Caco-2 (cell line): ENCODE results near the gene GLYATL1. TPM values are rescaled to one million over a fixed set of nuclear protein-coding genes. Genes with fewer than 3 reads are reported as not detected.

Experiments
- BruUV-seq: library from RNA; stranded (reverse); fragments of 400-500 nt; replicated peaks from 2 replicates; lab custom pipeline; 2021; lab: Mats Ljungman, UMichigan
- CTCF ChIA-PET: fragments of 300-600 bp; sonication (Branson Sonifier 250); formaldehyde crosslinking; loops from one replicate; lab custom pipeline; 2022; ENCODE audit warnings: antibody characterized with exemption; lab: Charles Lee
- POLR2A ChIA-PET: fragments of 300-600 bp; sonication (Branson Sonifier 250); formaldehyde crosslinking; loops from one replicate; lab custom pipeline; 2022; ENCODE audit warnings: antibody characterized with exemption; lab: Charles Lee
- DNase-seq, 2 experiments: peaks; one replicate each; pipeline versions ENCODE4 v3.0.0 to v3.0.0-alpha.2; 2020 to 2022
- H3K27me3 ChIP-seq: replicated peaks from 2 replicates; pipeline ENCODE4 v1.6.0; 2011; ENCODE audit warnings: low read length; ENCODE audit not compliant: control insufficient read depth, insufficient read depth
- H3K36me3 ChIP-seq: 2 replicates; pipeline ENCODE4 v1.5.1; 2011; ENCODE audit warnings: low read length; ENCODE audit not compliant: control insufficient read depth, insufficient read depth
- H3K4me1 ChIP-seq: fragments of 250-450 bp; sonication (Bioruptor Pico); 2 replicates; pipeline ENCODE4 v1.5.1; 2020; ENCODE audit warnings: mild to moderate bottlenecking
- H3K4me3 ChIP-seq: 2 replicates; pipeline ENCODE4 v1.5.1; 2011; ENCODE audit warnings: low read depth, mild to moderate bottlenecking, control low read depth, low read length
- H3K9me3 ChIP-seq: fragments of 250-450 bp; sonication (Bioruptor Pico); 2 replicates; pipeline ENCODE4 v1.5.1; 2020; ENCODE audit warnings: mild to moderate bottlenecking, moderate library complexity
- H3K27ac Mint-ChIP-seq: one replicate; pipeline ENCODE4 v1.8.0; 2022; ENCODE audit warnings: mixed read lengths; ENCODE audit not compliant: unreplicated experiment
- H3K27me3 Mint-ChIP-seq: one replicate; pipeline ENCODE4 v1.8.0; 2022; ENCODE audit warnings: mixed read lengths; ENCODE audit not compliant: insufficient read depth, unreplicated experiment
- H3K36me3 Mint-ChIP-seq: one replicate; pipeline ENCODE4 v1.8.0; 2022; ENCODE audit warnings: mild to moderate bottlenecking, mixed read lengths; ENCODE audit not compliant: insufficient read depth, unreplicated experiment
- H3K4me1 Mint-ChIP-seq: one replicate; pipeline ENCODE4 v1.8.0; 2022; ENCODE audit warnings: low read depth, mixed read lengths; ENCODE audit not compliant: unreplicated experiment
- H3K4me3 Mint-ChIP-seq: one replicate; pipeline ENCODE4 v1.8.0; 2022; ENCODE audit warnings: mild to moderate bottlenecking, moderate library complexity, mixed read lengths; ENCODE audit not compliant: unreplicated experiment
- H3K9me3 Mint-ChIP-seq: one replicate; pipeline ENCODE4 v1.8.0; 2022; ENCODE audit warnings: mixed read lengths; ENCODE audit not compliant: unreplicated experiment
- CTCF ChIP-seq, 2 experiments: fragments of 200-600 bp in 1 of 2; IDR thresholded peaks; 1 replicate in 1 of 2; 2 replicates in 1 of 2; pipeline versions ENCODE4 v1.5.1 to v1.8.0; 2011 to 2022; ENCODE audit warnings: antibody characterized with exemption in 1 of 2, control low read depth in 1 of 2, inconsistent platforms in 1 of 2, low read depth in 1 of 2, low read length in 1 of 2, mild to moderate bottlenecking in 1 of 2, moderate library complexity in 1 of 2; ENCODE audit not compliant: insufficient read depth in 1 of 2, severe bottlenecking in 1 of 2, unreplicated experiment in 1 of 2
- intact Hi-C: fragments of 100-400 bp; cut with micrococcal nuclease; formaldehyde crosslinking; loops from one replicate; pipeline ENCODE4 v1.10.0; 2022; ENCODE audit not compliant: unreplicated experiment
- total RNA-seq: library from RNA; stranded (reverse); gene quantifications from 2 replicates; pipeline ENCODE4 v1.2.3, GENCODE V29; 2022

GLYATL1 gene
- total RNA-seq, 1 experiment from 2014 or later = 4.0 TPM

- ChIA-PET CTCF (no interaction called here), POLR2A (no interaction called here)
- peaks cover 15% of the 10 kb centered on the region; the same call in 1 of the 2 replicates for H3K4me1 ChIP-seq
- Mint-ChIP-seq H3K9me3 (peaks cover 10% of the 10 kb centered on the region), H3K27ac (no peak overlapping the region), H3K27me3 (no peaks in the 10 kb centered on the region), H3K36me3 (no peaks in the 10 kb centered on the region), H3K4me1 (peaks cover 10% of the 10 kb centered on the region), H3K4me3 (no peak overlapping the region)
- intact Hi-C loops = loop anchor here (1.0 to 2.0 kb wide), 2 partner anchors 18 to 53 kb away; no protein-coding TSS in a partner anchor
- H3K36me3 ChIP-seq = no peaks in the 10 kb centered on the region
- DNase-seq = no peak
- no peaks in the 10 kb centered on the region for H3K9me3 ChIP-seq
- TF ChIP-seq CTCF (IDR thresholded peaks at IDR 0.05; ENCODE audit: insufficient read depth in 1 of 2, low read depth in 1 of 2, low read length in 1 of 2, severe bottlenecking in 1 of 2, unreplicated experiment in 1 of 2) = no peak
- no TSS peak for BruUV-seq
- H3K4me3 ChIP-seq = no peak overlapping the region
- no peaks in the 10 kb centered on the region for H3K27me3 ChIP-seq
Observed at GRCh38 chr11:58945663-58946062, 6.4 kb downstream of the GLYATL1 start.

GRCh38 chr11:58949184-58949583 lies 9.9 kb downstream of the GLYATL1 start:
- intact Hi-C loops = no loop called here
- H3K27me3 Mint-ChIP-seq = no peaks in the 10 kb centered on the region
- H3K4me1 Mint-ChIP-seq = peaks cover 10% of the 10 kb centered on the region
- H3K9me3 ChIP-seq = no peaks in the 10 kb centered on the region
- no peaks in the 10 kb centered on the region for H3K36me3 ChIP-seq
- no peak for TF ChIP-seq CTCF (IDR thresholded peaks at IDR 0.05; ENCODE audit: insufficient read depth in 1 of 2, low read depth in 1 of 2, low read length in 1 of 2, severe bottlenecking in 1 of 2, unreplicated experiment in 1 of 2)
- CTCF ChIA-PET = no interaction called here
- POLR2A ChIA-PET = no interaction called here
- no peak for DNase-seq
- no peak overlapping the region for H3K27ac Mint-ChIP-seq
- no TSS peak for BruUV-seq
- H3K36me3 Mint-ChIP-seq = no peaks in the 10 kb centered on the region
- no peaks in the 10 kb centered on the region for H3K9me3 Mint-ChIP-seq
- H3K4me3 Mint-ChIP-seq = no peak overlapping the region
- no peaks in the 10 kb centered on the region for H3K27me3 ChIP-seq
- H3K4me3 ChIP-seq = no peak overlapping the region
- H3K4me1 ChIP-seq = peaks cover 9% of the 10 kb centered on the region

- no peak for TF ChIP-seq CTCF (IDR thresholded peaks at IDR 0.05; ENCODE audit: insufficient read depth in 1 of 2, low read depth in 1 of 2, low read length in 1 of 2, severe bottlenecking in 1 of 2, unreplicated experiment in 1 of 2)
- Mint-ChIP-seq H3K36me3 (peaks cover 4% of the 10 kb centered on the region), H3K9me3 (no peaks in the 10 kb centered on the region), H3K27ac (no peak overlapping the region), H3K27me3 (peaks cover 3% of the 10 kb centered on the region), H3K4me1 (no peaks in the 10 kb centered on the region), H3K4me3 (no peak overlapping the region)
- POLR2A ChIA-PET = no interaction called here
- Histone ChIP-seq H3K36me3 (no peaks in the 10 kb centered on the region), H3K9me3 (no peaks in the 10 kb centered on the region), H3K27me3 (no peaks in the 10 kb centered on the region), H3K4me3 (no peak overlapping the region), H3K4me1 (no peaks in the 10 kb centered on the region)
- no peak for DNase-seq
- intact Hi-C loops = loop anchor here (1.0 kb wide), 2 partner anchors 100 to 200 kb away; no protein-coding TSS in a partner anchor
- no TSS peak for BruUV-seq
- CTCF ChIA-PET = interaction anchor here (1.1 kb wide), 1 partner anchor 11 kb away, joined by 3 read pairs; no protein-coding TSS in a partner anchor
Observed at GRCh38 chr11:58957922-58958321, 18.6 kb downstream of the GLYATL1 start.
